ENCODE measurements around the gene CDYL. TPM values are rescaled to one million over a fixed set of nuclear protein-coding genes. Genes with fewer than 3 reads are reported as not detected.

CDYL gene
- total and polyA plus RNA-seq, 2 of the 4 experiments (the other 2 are of a cell fraction): 14.2 to 92.1 TPM

GRCh38 chr6:4928426-4928825 is 152.2 kb downstream of the CDYL start:
- Histone ChIP-seq H3K14ac (replicated peaks; ENCODE audit: low read depth, low read length) (no peak overlapping the region), H3K4me3 (ENCODE audit: insufficient read depth, low read depth, low read length) (no peak overlapping the region), H2AK5ac (ENCODE audit: low read depth, low read length) (no peak overlapping the region), H2BK120ac (ENCODE audit: low read depth, low read length) (no peak overlapping the region), H3K9me1 (ENCODE audit: insufficient read depth, low read length) (peaks cover 19% of the 10 kb centered on the region), H3K23ac (ENCODE audit: low read depth, low read length) (no peak overlapping the region), H3K27me3 (ENCODE audit: control insufficient read depth, insufficient read depth, low read length) (no peaks in the 10 kb centered on the region), H4K5ac (ENCODE audit: low read depth, low read length) (no peak overlapping the region), H2AFZ (replicated peaks; ENCODE audit: low read length, poor library complexity) (no peak overlapping the region), H4K8ac (ENCODE audit: low read depth in 2 of 2, low read length in 2 of 2) (no peak overlapping the region), H3K4me2 (ENCODE audit: low read depth, low read length) (no peak overlapping the region), H3K79me1 (ENCODE audit: low read depth in 1 of 2, low read length in 2 of 2) (peaks cover 35 to 58% of the 10 kb centered on the region in 2 experiments), H3K27ac (ENCODE audit: insufficient read depth, low read length) (no peak overlapping the region), H3K9me3 (ENCODE audit: control insufficient read depth, insufficient read depth, low read length) (no peaks in the 10 kb centered on the region), H3K9ac (ENCODE audit: low read depth, low read length) (no peak overlapping the region), H4K20me1 (ENCODE audit: insufficient read depth, low read length) (peaks cover 39% of the 10 kb centered on the region; the same call in 1 of the 2 replicates), H2BK15ac (ENCODE audit: low read depth, low read length) (no peak overlapping the region), H3K4ac (ENCODE audit: low read depth, low read length) (no peak overlapping the region), H3K4me1 (ENCODE audit: control insufficient read depth, insufficient read depth, low read length) (peaks cover 7% of the 10 kb centered on the region), H3K18ac (ENCODE audit: low read depth, low read length) (no peak overlapping the region), H3K36me3 (ENCODE audit: control insufficient read depth, insufficient read depth, low read length) (no peaks in the 10 kb centered on the region), H3K56ac (ENCODE audit: extremely low read depth, insufficient read depth, low read length) (no peak overlapping the region), H4K91ac (ENCODE audit: insufficient read depth, low read depth, low read length) (no peak overlapping the region), H2AK9ac (replicated peaks; ENCODE audit: low read depth, low read length, poor library complexity) (no peak overlapping the region), H2BK20ac (ENCODE audit: low read depth, low read length) (no peak overlapping the region), H2BK5ac (ENCODE audit: low read depth, low read length, poor library complexity, severe bottlenecking) (no peak overlapping the region)
- ATAC-seq (ENCODE audit: low read depth) (peak; percentile 46), DNase-seq (peak; percentile 55)
- peak; percentile 62 for TF ChIP-seq MAFK (IDR thresholded peaks at IDR 0.05; ENCODE audit: low read depth, low read length)
- no peak for TF ChIP-seq FOS (IDR thresholded peaks at IDR 0.05; ENCODE audit: low read depth, low read length)
- in situ Hi-C loops (cut with MboI; ENCODE audit: low sequenced_read_pairs): no loop called here
- POLR2A ChIA-PET (ENCODE audit: unreplicated experiment): no interaction called here
- no CpG with 5 or more reads among the region's 3 CpGs for WGBS, 2 experiments (ENCODE audit: extremely low coverage in 2 of 2, insufficient read length in 1 of 2)
- dilution Hi-C loops (cut with HindIII; ENCODE audit: low sequenced_read_pairs, unreplicated experiment): no loop called here
- intact Hi-C loops (cut with micrococcal nuclease): no loop called here
- CTCF ChIA-PET: interaction anchor here (0.6 to 1.0 kb wide), 3 partner anchors 212 to 1040 kb away, joined by 3 to 5 read pairs (median 3); no protein-coding TSS in a partner anchor
- no TSS peak for BruUV-seq (replicated peaks)

Data from IMR-90 (cell line).